SK-N-SH (cell line): Measurements from ENCODE around the gene PCED1A. TPM values are rescaled to one million over a fixed set of nuclear protein-coding genes. Genes with fewer than 3 reads are reported as not detected.

Experiments used
- CTCF ChIA-PET: fragments of 300-600, 350-600 bp; formaldehyde crosslinking; extraction: SDS; loops from one replicate; lab custom pipeline; 2021; lab: Yijun Ruan, JAX
- POLR2A ChIA-PET: fragments of 350-600 bp; sonication (Branson Sonifier 250); formaldehyde crosslinking; extraction: SDS; loops from one replicate; lab custom pipeline; 2020; ENCODE audit warnings: antibody characterized with exemption, inconsistent platforms; lab: Yijun Ruan, JAX
- DNase-seq: peaks from one replicate; pipeline ENCODE4 v3.0.0; 2012
- H2AFZ ChIP-seq: fragments of 200-600 bp; sonication (generic); 2 replicates; pipeline ENCODE4 v1.8.1; 2016; ENCODE audit warnings: antibody characterized with exemption, mild to moderate bottlenecking, low read depth
- H3F3A ChIP-seq: fragments of 200-600 bp; sonication (generic); replicated peaks from 2 replicates; pipeline ENCODE3; 2016; ENCODE audit warnings: antibody characterized with exemption, mild to moderate bottlenecking; ENCODE audit not compliant: insufficient read depth
- H3K27ac ChIP-seq, 2 experiments: fragments of 200-500 bp in 1 of 2; fragments of 200-600 bp in 1 of 2; sonication (Bioruptor generic) in 1 of 2; sonication (generic), shearing (Covaris generic) in 1 of 2; 2 replicates each; pipeline versions ENCODE4 v1.5.1 to v1.6.1; 2014 to 2016; ENCODE audit warnings: low read depth in 2 of 2, inconsistent platforms in 1 of 2, low read length in 1 of 2, mild to moderate bottlenecking in 1 of 2, mixed read lengths in 1 of 2
- H3K27me3 ChIP-seq: fragments of 200-600 bp; sonication (generic), shearing (Covaris generic); 2 replicates; pipeline ENCODE4 v1.6.1; 2016; ENCODE audit warnings: mixed run types; ENCODE audit not compliant: insufficient read depth
- H3K36me3 ChIP-seq, 2 experiments: fragments of 200-500 bp in 1 of 2; fragments of 200-600 bp in 1 of 2; sonication (Bioruptor generic) in 1 of 2; sonication (generic) in 1 of 2; replicated peaks in 1 of 2; 2 replicates each; pipeline versions ENCODE3 to v1.5.1; 2014 to 2016; ENCODE audit warnings: low read length in 1 of 2, mild to moderate bottlenecking in 1 of 2; ENCODE audit not compliant: insufficient read depth in 2 of 2, control insufficient read depth in 1 of 2
- H3K4me1 ChIP-seq, 2 experiments: fragments of 200-500 bp in 1 of 2; fragments of 200-600 bp in 1 of 2; sonication (Bioruptor generic) in 1 of 2; sonication (generic), shearing (Covaris generic) in 1 of 2; 2 replicates each; pipeline versions ENCODE4 v1.5.1 to v1.6.1; 2014 to 2016; ENCODE audit warnings: low read depth in 1 of 2, low read length in 1 of 2, mixed run types in 1 of 2; ENCODE audit not compliant: insufficient read depth in 2 of 2, control insufficient read depth in 1 of 2
- H3K4me2 ChIP-seq: fragments of 200-600 bp; sonication (generic), shearing (Covaris generic); 2 replicates; pipeline ENCODE4 v1.6.1; 2017; ENCODE audit warnings: mixed run types
- H3K4me3 ChIP-seq, 2 experiments: fragments of 200-500 bp in 1 of 2; fragments of 200-600 bp in 1 of 2; sonication (Bioruptor generic) in 1 of 2; sonication (generic), shearing (Covaris generic) in 1 of 2; 2 replicates each; pipeline versions ENCODE4 v1.5.1 to v1.8.1; 2014 to 2016; ENCODE audit warnings: low read depth in 2 of 2, inconsistent platforms in 1 of 2, low read length in 1 of 2, mild to moderate bottlenecking in 1 of 2, mixed read lengths in 1 of 2, moderate library complexity in 1 of 2
- H3K79me2 ChIP-seq: fragments of 200-600 bp; sonication (generic); 2 replicates; pipeline ENCODE4 v1.8.1; 2017; ENCODE audit warnings: mild to moderate bottlenecking; ENCODE audit not compliant: insufficient read depth
- H3K9ac ChIP-seq: fragments of 200-600 bp; sonication (generic); 2 replicates; pipeline ENCODE4 v1.6.1; 2017; ENCODE audit warnings: mixed run types
- H3K9me2 ChIP-seq: fragments of 200-600 bp; sonication (generic); 2 replicates; pipeline ENCODE4 v1.6.1; 2017; ENCODE audit warnings: mixed run types
- H3K9me3 ChIP-seq: fragments of 200-600 bp; sonication (generic); 2 replicates; pipeline ENCODE4 v1.6.1; 2017; ENCODE audit warnings: mixed run types, mild to moderate bottlenecking, moderate library complexity
- H4K20me1 ChIP-seq: fragments of 200-600 bp; sonication (generic); 2 replicates; pipeline ENCODE4 v1.6.1; 2017; ENCODE audit warnings: mild to moderate bottlenecking, mixed run types; ENCODE audit not compliant: insufficient read depth
- CHD2 ChIP-seq: fragments of 150-350 bp; IDR thresholded peaks from 2 replicates; pipeline ENCODE4 v1.6.1; 2018; ENCODE audit warnings: low read length; ENCODE audit not compliant: partially characterized antibody
- ELF1 ChIP-seq: IDR thresholded peaks from 2 replicates; pipeline ENCODE4 v1.4.0; 2012
- EZH2phosphoT487 ChIP-seq: fragments of 200-600 bp; sonication (generic); IDR thresholded peaks from 2 replicates; pipeline ENCODE4 v1.6.1; 2017; ENCODE audit warnings: low read depth, mixed run types, mild to moderate bottlenecking, antibody characterized with exemption, moderate library complexity, borderline replicate concordance
- FOSL2 ChIP-seq: IDR thresholded peaks from 2 replicates; pipeline ENCODE4 v1.4.0; 2012; ENCODE audit warnings: low read depth, mild to moderate bottlenecking, moderate library complexity, borderline replicate concordance
- FOXJ3 ChIP-seq: sonication (generic); formaldehyde crosslinking; IDR thresholded peaks from 2 replicates; pipeline ENCODE4 v1.5.1; 2020; ENCODE audit warnings: mild to moderate bottlenecking, missing genetic modification reagents
- FOXM1 ChIP-seq: IDR thresholded peaks from 2 replicates; pipeline ENCODE4 v1.4.0; 2012; ENCODE audit warnings: low read depth, mild to moderate bottlenecking
- GABPA ChIP-seq: IDR thresholded peaks from 2 replicates; pipeline ENCODE4 v1.4.0; 2012; ENCODE audit warnings: low read depth, mild to moderate bottlenecking
- GATA2 ChIP-seq: sonication (generic); formaldehyde crosslinking; IDR thresholded peaks from 2 replicates; pipeline ENCODE4 v1.5.0; 2020; ENCODE audit warnings: mild to moderate bottlenecking, missing genetic modification reagents
- IRF3 ChIP-seq: fragments of 150-350 bp; IDR thresholded peaks from 2 replicates; pipeline ENCODE4 v1.6.1; 2016; ENCODE audit warnings: mild to moderate bottlenecking, low read depth, low read length
- JUND ChIP-seq: IDR thresholded peaks from 2 replicates; pipeline ENCODE4 v1.4.0; 2012
- MXI1 ChIP-seq: IDR thresholded peaks from 2 replicates; pipeline ENCODE4 v1.6.1; 2012; ENCODE audit warnings: mild to moderate bottlenecking, low read depth, low read length, improper control_type of control experiment
- NFIC ChIP-seq: IDR thresholded peaks from 2 replicates; pipeline ENCODE4 v1.4.0; 2012; ENCODE audit warnings: borderline replicate concordance
- POLR2AphosphoS5 ChIP-seq: IDR thresholded peaks from 2 replicates; pipeline ENCODE4 v1.6.1; 2012; ENCODE audit warnings: low read depth, low read length
- RFX5 ChIP-seq: IDR thresholded peaks from 2 replicates; pipeline ENCODE4 v1.6.1; 2012; ENCODE audit warnings: mild to moderate bottlenecking, improper control_type of control experiment, low read length
- SMC3 ChIP-seq: IDR thresholded peaks from 2 replicates; pipeline ENCODE4 v1.6.1; 2012; ENCODE audit warnings: low read depth, low read length, improper control_type of control experiment
- TEAD4 ChIP-seq: IDR thresholded peaks from 2 replicates; pipeline ENCODE4 v1.4.0; 2012; ENCODE audit warnings: mild to moderate bottlenecking, borderline replicate concordance; ENCODE audit not compliant: insufficient read depth
- USF1 ChIP-seq: IDR thresholded peaks from 2 replicates; pipeline ENCODE4 v1.4.0; 2012; ENCODE audit warnings: low read depth, borderline replicate concordance
- USF2 ChIP-seq: fragments of 150-350 bp; IDR thresholded peaks from 2 replicates; pipeline ENCODE4 v1.6.1; 2017; ENCODE audit warnings: antibody characterized with exemption, low read length, low read depth, borderline replicate concordance
- YY1 ChIP-seq: IDR thresholded peaks from 2 replicates; pipeline ENCODE4 v1.4.0; 2012; ENCODE audit warnings: low read depth, mild to moderate bottlenecking
- WGBS: methylation state at CpG from one replicate; pipeline ENCODE4 v1.1.6; 2017; ENCODE audit warnings: low lambda C conversion rate; 5-methylcytosine and 5-hydroxymethylcytosine counted together
- polyA plus RNA-seq, 3 experiments: library from polyadenylated mRNA; depleted of rRNA; stranded (reverse); fragments of >200 nt; gene quantifications; 2 replicates each; pipeline ENCODE4 v1.2.3, GENCODE V29; 2012

Gene PCED1A
- polyA plus RNA-seq, 1 of the 3 experiments (the other 2 are of a cell fraction): 65.2 TPM

GRCh38 chr20:2838847-2839671 lies 1.4 kb downstream of the PCED1A start:
- 100% methylated on average over 14 of the region's 15 CpGs for WGBS
- H3K4me3 ChIP-seq: peak overlapping the region in 1 of 2 experiments; percentile 93; a peak in 2 of 4 replicates
- H3K4me2 ChIP-seq: peak overlapping the region; percentile 94
- H3K27ac ChIP-seq: no peak overlapping the region
- H2AFZ ChIP-seq: no peak overlapping the region
- peaks cover 3 to 23% of the 10 kb centered on the region in 2 experiments for H3K36me3 ChIP-seq
- no peaks in the 10 kb centered on the region for H3K9me3 ChIP-seq
- ChIA-PET CTCF (interaction anchor here (0.9 to 3.8 kb wide), 3 partner anchors 13 to 34 kb away, joined by 3 to 12 read pairs (median 3); no protein-coding TSS in a partner anchor), POLR2A (interaction anchor here (1.5 kb wide), 1 partner anchor 39 kb away, joined by 4 read pairs; the partner anchor contains the start of gene CPXM1)
- no peaks in the 10 kb centered on the region for H3K27me3 ChIP-seq
- H3K9me2 ChIP-seq: no peaks in the 10 kb centered on the region
- H3K79me2 ChIP-seq: peaks cover 34% of the 10 kb centered on the region; the same call in 1 of the 2 replicates
- peaks cover 9 to 18% of the 10 kb centered on the region in 2 experiments; a peak in 3 of 4 replicates for H3K4me1 ChIP-seq
- H4K20me1 ChIP-seq: no peaks in the 10 kb centered on the region
- H3K9ac ChIP-seq: no peak overlapping the region
- peaks cover 3% of the 10 kb centered on the region for H3F3A ChIP-seq
- DNase-seq: no peak
- TF ChIP-seq SMC3: no peak
- no peak for TF ChIP-seq USF2
- no peak for TF ChIP-seq FOSL2
- TF ChIP-seq YY1: no peak
- TF ChIP-seq GABPA: no peak
- TF ChIP-seq NFIC: no peak
- TF ChIP-seq POLR2AphosphoS5: no peak
- TF ChIP-seq IRF3: no peak
- no peak for TF ChIP-seq JUND
- TF ChIP-seq ELF1: no peak
- TF ChIP-seq EZH2phosphoT487: no peak
- TF ChIP-seq GATA2: no peak
- no peak for TF ChIP-seq RFX5
- TF ChIP-seq CHD2: no peak
- no peak for TF ChIP-seq FOXJ3
- no peak for TF ChIP-seq FOXM1
- no peak for TF ChIP-seq TEAD4
- no peak for TF ChIP-seq USF1
- TF ChIP-seq MXI1: no peak
- TF ChIP-seq, all 33 proteins: peak for 0
